NCI-H2029 treated with DMSO at 0.1 percent for 48 hours (cell line): Measurements from ENCODE around the gene CD80.
"Not testable (repeated sequence)": the region's sequence is repeated elsewhere in the genome, so short reads cannot be mapped to it uniquely, and the experiment has no call there.

Source experiments
- DNase-seq: peaks from one replicate; lab custom pipeline; 2025; lab: John Stamatoyannopoulos, UW

The CD80 gene

DNA sequence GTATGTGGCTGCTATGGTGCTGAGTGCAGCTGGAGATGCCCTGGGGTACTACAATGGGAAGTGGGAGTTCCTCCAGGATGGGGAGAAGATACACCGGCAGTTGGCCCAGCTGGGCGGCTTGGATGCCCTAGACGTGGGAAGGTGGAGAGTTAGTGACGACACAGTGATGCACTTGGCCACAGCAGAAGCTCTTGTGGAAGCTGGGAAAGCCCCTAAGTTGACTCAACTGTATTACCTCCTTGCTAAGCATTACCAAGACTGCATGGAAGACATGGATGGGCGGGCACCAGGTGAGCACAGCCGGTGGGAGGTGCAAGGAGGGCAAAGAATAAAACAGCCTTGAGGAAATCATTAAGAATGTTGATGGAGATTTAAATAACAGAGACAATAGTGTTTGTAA lies 22.8 kb upstream of the CD80 start:
- no peak for DNase-seq

DNA sequence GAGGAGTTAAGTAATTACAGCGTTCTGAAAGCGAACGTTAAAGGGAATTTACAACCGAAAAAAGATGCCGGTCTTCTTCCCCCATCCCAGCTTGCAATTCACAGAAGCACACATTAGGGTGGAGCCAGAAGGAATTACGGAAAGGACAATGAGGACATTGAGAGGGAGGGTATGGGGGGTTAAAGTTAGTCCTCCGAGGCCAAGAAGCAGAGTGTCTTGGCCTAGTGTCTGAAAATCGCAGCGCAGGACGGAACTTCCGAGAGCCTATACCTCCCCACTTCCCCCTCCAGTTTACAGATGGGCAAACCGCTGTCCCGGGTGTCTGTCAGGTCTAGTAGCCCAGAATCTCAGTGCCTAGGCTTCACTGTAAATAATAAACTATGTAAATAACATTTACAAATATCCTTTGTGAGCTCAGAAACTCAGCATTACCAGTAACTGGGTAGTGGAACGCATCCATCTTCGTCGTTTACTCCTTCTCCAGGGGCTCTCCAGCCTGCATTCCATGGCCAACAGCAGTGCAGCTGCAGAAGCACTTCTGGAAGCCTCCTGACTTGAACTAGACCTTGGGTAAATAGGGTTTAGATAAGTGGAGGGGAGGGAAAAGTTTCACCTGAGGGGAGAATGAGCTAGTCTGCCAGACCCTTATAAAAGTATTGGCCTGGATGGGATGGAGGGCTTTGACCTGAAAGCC lies 20.8 kb upstream of the CD80 start:
- DNase-seq = no peak

DNA sequence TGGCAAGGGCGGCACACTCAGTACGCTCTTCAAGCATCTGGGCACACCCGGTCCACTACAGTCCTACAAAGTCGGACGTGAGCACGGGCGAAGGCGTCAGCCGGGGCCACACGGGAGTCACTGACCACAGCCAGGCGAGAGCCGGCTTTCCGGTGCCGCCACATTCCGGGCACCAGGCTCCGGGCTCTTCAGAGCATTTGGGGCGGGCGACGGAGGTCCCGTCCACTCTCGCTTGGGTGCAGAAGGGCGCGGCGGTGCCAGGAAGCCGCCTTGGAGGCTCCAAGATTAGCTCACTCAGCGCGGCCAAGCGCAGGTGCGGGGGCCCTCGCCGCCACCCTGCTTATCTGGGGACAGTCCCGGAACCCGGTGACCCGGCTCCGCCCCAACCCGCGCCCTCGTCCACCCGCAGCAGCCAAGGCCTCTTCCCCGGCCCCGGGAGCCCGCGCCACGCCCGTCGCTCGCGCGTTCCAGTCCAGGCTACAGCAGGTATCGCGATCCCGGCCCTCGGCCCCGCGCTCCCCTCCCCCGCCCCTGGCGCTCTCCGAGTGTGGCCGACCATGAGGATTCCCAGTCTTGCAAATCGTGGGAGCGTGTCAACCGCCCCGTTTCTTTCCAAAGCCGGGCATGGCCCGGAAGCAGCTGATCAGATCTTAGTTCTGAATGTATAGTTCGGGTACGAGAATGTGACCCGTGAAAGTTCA lies 20.1 kb upstream of the CD80 start, which contains the start of gene ADPRH:
Gene ADPRH (plus strand): TSS at position 127 of the 701 bp plus-strand sequence. CDS start 2,678 bp downstream, outside the sequence.
- DNase-seq = no peak

DNA sequence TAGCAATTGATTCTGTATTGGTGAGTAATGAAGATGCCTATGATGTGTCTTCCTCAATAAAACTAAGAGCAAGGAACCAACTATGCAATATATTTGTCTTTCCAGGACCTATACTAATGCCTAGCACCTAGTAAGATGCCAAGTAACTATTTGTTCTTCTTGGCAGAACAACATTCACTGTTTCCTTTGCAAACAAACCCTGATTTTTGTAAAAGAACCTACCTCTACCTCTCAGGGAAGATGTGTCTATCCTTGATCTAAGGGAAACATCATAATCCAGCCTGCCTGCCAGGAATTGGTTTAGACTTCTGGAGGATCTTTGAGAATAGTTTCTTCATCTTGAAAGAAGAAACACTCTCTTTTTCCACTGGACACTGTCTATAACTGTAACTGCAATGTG lies 16.1 kb upstream of the CD80 start:
- no peak for DNase-seq

DNA sequence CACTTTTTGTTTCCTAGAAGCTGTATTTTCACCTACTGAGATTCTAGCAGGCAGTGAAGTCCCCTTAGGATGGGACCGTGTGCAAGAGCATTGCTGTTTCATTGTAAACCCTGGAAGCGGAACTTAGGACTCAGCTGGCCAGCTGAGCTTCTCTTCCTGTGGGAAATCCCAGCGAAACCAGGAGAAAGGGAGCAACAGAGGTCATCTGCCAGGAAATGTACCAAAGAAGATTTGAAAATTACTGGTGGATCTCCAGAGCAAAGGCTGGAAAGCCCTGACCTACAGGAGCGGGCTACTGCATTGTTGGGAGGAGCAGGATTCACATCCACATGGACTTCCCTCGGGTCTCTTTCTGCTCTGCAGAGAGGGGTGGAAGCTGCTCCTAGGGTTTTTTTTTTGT lies 12.3 kb upstream of the CD80 start:
- DNase-seq = no peak

DNA sequence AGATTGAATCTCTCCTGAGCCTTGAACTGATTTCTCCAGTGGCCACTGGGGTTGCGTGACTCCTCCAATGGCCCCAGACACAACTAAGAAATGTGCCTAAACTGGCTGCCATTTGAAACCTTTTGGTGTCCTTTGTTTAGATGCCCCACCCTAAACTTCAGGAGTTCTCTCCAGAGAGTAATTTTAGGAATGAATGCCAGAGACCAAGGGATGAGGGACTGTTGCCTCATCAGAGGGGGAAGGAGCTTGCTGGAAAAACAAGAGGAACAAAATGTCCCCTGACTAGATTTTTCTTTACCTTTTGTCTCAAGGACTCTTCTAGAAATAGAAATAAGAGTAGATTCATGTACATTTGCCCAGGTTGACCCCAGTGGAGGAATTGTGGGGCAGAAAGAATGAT lies 11.8 kb upstream of the CD80 start:
- no peak for DNase-seq

DNA sequence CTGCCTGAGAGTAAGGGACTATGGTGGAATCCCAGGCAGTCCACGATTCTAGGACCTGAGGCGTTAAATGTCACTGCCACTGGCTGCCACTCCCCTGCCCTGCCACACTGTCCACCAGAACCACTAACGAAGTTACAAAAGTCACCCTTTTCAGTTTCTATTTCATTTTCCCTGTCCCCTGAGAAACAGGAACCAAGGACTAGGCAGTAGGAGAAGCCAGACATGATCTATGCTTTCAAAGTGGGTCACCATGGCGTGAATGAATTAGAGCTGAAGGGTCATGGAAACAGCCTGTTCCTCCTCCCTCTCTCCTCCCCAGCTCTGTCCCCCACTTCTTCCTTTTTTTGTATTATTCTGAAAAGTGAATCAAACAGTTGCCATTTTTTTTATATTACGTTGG lies 10.8 kb upstream of the CD80 start:
- no peak for DNase-seq

DNA sequence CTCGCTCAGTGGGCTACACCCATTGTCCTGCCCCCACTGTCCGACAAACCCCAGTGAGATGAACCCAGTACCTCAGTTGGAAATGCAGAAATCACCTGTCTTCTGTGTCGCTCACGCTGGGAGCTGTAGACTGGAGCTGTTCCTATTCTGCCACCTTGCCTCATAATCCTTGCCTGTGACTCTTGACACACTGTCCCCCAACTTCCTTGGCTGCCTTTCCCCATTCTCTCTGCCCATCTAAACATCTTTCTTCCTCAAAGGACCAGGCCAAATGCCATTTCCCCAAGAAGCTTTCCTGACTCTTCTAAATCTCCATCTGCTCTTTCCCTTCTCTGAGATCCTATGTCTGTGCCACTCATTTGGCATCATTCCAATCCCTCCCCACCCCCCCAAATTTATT lies 9.7 kb upstream of the CD80 start:
- no peak for DNase-seq

DNA sequence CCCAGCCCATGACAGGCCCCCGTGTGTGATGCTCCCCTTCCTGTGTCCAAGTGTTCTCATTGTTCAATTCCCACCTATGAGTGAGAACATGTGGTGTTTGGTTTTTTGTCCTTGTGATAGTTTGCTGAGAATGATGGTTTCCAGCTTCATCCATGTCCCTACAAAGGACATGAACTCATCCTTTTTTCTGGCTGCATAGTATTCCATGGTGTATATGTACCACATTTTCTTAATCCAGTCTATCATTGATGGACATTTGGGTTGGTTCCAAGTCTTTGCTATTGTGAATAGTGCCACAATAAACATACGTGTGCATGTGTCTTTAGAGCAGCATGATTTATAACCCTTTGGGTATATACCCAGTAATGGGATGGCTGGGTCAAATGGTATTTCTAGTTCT lies 3.9 kb upstream of the CD80 start:
- DNase-seq = not testable (repeated sequence)

DNA sequence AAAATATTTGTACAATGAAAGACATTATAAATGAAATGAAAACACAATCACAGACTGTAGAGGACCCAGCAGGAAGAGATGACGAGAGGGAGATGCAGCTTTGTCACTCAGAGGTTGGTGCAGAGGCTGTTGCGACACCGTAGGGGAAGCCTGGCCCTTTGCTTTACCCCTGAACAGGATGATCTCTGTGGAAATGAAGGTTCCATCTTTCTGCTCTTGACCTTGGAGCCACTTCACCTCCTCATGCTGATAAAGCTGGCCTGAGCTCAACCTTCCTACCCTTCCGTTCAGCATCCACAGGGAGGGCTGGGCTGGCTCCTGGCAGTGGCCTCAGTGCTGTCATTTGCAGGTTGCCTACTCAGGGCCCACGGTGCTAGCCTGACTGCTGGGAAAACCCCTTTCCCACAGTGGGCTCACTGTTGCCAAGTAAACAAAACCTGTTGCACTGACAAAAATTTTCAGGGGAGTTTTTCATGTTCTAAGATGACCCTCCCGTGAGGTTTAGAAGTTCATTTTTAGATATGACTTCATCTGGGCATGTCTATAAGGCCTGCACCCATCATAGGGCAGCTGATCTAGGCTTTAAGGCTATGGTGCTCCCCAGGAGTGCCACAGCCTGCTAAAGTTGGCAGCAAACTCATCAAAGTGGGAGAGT lies 3.0 kb upstream of the CD80 start:
- DNase-seq = no peak

DNA sequence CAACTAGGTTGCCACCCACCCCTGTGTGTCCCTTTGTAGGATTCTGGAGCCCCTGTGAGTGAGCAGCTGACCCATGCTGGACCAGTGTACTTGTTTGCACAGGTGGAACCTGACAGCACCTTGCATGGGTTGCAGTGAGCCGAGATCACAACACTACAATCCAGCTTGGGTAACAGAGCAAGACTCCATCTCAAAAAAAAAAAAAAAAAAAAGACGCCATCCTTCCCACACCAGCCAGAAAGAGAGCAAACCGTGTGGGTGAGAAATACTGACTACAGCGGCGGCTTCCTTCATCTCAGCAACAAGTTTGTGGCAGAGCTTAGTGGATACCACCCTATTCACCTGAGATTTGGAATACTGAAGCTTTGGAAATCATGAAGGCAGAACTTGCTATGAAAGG lies 746 bp upstream of the CD80 start:
- DNase-seq = no peak

DNA sequence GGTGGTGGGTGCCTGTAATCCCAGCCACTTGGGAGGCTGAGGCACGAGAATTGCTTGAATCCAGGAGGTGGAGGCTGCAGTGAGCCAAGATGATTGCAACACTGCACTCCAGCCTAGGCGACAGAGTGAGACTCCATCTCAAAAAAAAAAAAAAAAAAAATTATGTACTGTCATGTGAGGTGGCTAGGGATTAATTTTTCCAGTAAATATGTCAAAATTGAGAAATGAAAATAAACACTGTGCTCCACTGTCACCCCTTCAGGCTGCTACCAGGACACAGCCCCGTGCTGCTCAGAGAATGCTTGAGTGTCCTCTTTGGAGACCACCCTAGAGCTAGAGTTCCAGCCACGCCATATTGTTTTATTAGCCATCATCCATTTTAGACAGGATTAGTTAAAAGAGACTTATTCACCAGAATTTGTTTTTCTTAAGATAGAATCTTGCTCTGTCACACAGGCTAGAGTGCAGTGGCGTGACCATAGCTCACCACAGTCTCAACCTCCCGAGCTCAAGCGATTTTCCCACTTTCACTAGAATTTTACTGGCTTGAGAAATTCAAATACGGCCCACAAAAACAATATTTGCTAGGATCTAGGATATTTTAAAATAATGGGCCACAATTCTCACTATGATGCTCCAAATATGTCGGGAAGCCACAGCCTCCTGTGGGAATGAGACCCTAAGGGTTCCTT lies 642 bp downstream of the CD80 start:
- DNase-seq = no peak

DNA sequence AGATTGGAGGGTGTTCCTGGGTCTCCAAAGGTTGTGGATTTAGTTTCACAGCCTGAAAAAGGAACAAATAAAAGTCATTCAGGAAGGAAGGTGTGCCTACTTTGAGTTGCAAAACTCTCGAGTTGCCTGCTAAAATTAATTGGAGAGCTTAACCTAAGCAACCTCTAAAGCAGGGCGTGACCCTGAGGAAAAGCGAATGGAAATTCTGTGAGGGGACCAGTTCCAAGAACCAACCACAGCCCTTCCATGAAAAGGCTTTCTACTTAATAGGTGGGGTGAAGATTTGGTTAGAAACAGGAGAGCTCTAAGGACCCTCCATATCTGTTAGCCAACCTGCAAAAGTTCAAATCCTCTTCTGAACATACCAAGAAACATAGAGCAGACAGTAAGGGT lies 1.5 kb downstream of the CD80 start:
- no peak for DNase-seq

DNA sequence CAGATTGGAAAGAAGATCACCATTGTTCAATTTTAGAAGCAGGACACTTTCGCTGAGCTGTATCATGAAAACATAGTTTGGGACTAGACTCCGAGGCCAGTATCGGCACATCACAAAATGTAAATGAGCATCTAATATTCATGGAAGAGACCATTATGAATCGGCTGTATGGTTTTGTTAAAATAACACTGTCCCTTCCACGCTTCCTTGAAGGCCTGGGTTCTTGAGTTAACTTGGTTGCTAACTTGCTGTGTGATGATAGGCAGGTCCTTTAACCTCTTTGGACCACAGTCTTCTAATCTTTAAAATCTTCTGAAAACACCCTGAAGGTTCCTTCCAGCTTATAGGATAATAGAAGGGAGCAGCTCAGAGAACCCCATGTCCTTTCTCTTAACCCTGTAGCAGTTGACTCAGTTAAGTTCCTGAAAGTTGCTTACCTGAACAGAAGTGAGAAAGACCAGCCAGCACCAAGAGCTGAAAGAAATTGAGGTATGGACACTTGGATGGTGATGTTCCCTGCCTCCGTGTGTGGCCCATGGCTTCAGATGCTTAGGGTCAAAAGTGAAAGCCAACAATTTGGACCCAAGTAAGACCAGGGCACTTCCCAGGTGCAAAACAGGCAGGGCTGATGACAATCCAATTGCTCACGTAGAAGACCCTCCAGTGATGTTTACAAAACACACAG lies 2.1 kb downstream of the CD80 start:
- DNase-seq = no peak

DNA sequence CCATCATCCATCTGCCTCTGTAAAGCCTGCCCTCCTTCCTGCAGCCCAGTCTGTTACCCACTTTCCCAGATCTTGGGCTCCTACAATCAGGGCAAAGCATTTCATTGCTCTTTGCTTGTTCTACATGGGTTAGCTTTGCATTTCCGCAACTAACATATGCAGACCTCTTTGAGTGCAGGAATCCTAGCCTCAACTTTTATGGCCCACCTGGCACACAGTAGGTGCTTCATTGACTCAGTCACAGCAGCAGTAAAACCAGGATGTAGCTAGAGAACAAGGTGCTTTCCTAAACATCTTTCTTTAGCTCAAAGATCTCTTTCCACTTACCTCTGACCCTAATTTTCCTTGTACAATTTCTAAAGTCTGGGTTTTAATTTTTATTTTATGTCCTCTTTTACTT lies 3.5 kb downstream of the CD80 start:
- DNase-seq = no peak

DNA sequence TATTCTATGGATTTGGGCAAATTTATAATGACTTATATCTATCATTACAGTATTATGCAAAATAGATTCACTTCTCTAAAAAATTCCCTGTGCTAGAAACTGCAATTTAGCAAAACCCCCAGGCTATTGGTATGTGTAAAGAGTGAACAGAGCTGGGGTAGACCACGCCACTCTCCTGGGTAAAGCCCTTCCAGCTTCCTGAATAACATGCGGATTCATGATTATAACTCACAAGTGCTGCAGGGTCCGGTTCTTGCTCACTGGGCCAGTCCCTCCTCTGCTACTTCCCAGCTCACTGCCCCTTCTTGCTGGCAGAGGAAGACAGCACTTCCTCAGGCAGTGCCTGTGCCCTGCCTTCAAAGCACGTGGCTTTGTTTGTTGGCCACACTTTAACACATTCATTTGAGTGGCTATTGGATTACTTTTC lies 4.1 kb downstream of the CD80 start:
- no peak for DNase-seq

DNA sequence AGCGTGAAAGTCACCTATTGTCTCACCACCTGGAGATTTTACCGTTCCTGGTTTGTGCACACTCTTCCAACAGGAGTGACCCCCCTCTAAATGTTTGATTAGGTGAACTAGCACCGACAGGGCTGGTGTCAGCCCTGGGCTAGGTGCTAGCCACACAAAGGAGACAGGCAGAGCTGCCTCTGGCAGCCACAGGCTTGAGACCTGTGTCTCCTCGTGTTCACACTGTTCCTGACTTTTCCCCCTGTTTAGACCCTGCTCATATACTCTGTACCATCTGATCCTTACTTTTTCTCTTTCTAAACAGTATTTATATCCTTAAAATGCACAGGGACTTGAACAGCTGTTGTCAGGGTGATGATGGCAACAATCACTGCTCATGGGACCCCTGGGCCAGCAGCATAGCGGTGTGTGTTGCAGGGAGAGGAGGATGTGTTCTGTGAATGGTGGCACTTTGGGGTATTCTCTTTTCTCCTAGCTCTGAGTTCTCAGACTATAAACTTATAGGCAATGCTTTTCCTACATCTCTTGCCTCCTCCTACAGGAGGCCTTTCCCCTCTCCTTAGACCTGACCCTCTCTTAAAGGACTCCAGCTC lies 5.5 kb downstream of the CD80 start:
- no peak for DNase-seq

DNA sequence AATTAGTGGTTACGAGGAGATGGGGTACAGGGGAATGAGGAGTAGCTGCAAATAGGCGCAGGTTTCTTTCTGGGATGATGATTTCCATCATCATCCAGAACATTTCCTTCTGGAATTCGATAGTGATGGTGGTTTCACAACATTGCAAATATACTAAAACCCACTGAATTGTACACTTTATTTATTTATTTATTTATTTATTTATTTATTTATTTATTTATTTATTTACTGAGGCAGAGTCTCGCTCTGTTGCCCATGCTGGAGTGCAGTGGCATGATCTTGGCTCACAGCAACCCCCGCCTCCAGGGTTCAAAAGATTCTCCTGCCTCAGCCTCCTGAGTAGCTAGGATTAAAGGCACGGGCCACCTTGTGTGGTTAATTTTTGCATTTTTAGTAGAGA lies 6.5 kb downstream of the CD80 start:
- not testable (repeated sequence) for DNase-seq

DNA sequence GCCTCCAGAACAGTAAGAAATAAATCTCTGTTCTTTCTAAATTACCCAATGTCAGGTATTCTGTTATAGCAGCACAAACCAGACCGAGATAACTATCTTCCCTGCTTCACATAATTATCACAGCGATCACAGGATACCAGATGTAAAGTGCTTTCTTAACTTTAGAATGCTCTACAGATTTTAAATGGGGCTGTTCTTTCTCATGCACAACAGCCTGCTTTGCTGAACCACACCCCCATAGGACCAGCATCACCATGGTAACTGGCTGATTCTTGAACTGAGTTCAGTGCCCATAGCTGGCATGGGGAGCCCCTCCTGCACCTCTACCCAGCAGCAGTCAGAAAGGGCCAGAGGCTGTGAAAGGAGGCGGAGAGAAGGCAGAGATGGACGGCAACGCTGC lies 7.8 kb downstream of the CD80 start:
- DNase-seq = no peak

DNA sequence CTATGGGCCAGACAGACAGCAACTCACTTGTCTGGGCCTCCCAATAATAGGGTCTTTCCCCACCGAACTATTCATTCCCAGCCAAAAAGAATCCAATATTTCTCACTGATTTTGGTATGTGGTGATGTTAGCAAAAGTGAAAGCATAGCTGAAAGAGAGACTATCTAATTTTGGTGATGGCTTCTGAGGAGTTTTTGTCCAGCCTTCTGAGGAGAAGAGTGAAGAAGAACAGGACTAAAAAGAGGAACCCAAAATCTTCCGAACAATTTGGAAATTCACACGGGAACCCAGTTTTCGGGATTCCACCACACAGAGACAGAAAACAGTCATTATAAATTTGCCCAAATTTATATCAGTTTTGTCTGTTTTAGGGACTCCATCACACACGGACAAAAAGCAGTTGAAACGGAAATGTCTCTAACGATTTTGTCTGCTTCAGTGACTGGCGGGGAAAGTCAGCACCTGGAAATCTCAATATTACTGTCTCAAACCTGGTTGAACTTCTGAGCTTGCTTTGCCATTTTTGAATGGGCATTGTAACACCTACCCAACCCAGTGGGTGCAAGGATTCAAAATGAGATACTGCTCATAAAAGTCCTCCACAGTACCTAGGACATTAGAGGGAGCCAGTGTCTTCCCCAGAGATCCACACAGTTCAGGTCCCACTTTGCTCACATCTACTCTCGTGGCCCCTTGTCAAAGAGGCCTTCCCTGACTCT lies 9.1 kb downstream of the CD80 start:
- no peak for DNase-seq

DNA sequence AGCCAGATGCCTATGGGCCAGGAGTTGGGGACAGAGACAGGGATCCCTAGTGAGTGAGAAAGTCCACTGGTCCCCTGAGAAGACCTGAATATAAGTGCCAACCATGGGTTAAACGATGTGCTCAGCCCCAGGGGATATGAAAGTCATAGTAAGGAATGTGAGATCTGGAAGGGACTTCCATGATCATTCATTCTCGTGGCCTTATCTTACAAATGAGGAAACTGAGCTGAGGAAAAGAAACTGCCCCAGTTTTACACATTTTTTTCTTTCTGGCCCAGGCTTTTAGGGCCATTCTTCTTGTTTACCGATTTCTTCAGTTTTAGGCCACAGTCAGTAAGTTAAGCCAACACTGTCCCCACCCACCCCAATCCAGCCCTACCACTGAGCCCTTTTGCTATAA lies 11.1 kb downstream of the CD80 start:
- no peak for DNase-seq
